Measurements from ENCODE around the gene DUS2.

Gene DUS2

DNA sequence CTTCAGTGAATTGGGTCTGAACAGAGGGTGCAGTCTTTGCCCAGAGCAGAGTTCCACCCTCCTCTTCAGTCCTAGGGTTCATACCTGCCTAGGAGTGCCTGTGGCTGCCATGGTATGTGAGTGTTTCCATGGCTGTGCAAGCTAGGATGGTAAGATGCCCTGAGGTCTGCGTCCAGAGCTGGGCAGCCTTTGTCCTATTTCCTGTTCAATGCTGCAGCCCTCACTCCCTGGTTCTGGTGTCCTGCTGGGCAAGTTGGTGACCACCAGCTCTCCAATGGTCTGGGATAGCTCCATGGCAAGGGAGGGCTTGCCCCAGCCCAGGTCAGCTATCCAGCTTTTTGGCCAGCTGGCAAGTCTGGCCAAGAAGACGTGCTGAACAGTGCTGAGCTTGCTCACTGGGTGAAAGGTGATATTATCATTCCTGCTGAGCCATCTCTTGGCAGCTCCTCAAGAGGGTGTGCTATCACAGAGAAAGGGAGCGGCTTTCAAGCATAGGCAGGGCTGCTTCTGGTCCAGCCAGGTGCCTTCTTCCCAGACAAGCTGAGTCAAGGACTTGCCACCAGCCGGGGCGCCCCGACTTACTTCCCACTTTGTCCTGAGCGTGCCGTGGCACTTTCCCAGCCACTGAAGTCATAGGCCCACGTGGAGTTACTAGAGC, 49.1 kb downstream of the DUS2 start:
- no peak overlapping the region for H3K4me3 ChIP-seq
- H3K27ac ChIP-seq = peak overlapping the region in 18 of 21 experiments; percentile 25 to 90 (median 62)

DNA sequence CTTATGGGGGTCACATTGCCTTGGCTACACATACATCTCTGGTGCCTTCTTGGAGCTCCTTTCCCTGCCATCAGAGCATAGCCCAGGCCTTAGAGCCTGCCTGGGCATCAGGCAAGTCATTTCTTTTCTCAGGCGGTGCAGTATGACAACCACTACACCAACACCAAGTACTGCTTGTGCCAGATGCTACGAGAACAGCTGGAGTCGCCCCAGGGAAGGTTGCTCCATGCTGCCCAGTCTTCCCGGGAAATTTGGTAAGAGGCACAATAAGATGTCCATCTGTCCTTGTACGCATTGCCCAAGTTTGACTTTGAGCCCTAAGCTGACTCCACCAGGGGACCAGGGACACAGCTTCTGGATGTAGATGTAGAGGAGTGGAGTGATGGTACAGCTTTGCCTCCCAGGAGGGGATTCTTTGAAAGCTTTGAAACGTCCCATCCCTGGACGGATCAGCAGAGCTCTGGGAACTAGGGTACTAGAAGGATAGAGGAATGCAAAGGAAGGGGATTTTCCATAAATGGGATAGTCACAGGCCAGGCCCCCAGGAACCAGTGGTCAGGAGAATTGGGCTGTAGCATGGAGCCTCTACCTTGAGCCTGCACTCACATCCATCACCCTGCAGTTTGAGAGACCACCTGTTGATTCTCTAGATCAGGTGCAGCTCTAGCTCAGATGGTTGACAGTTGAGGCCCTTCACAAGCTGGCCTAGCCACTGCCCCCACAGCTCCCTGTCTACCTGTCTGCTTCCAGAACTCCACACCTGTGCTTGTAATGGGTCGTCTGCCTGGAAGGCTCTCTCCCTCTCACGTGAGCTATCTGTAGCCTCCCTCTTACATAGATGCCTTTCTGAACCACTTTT, 51.0 kb downstream of the DUS2 start:
- Histone ChIP-seq H3K27ac (peak overlapping the region in 9 of 21 experiments; percentile 6 to 90 (median 60)), H3K4me3 (no peak overlapping the region)

DNA sequence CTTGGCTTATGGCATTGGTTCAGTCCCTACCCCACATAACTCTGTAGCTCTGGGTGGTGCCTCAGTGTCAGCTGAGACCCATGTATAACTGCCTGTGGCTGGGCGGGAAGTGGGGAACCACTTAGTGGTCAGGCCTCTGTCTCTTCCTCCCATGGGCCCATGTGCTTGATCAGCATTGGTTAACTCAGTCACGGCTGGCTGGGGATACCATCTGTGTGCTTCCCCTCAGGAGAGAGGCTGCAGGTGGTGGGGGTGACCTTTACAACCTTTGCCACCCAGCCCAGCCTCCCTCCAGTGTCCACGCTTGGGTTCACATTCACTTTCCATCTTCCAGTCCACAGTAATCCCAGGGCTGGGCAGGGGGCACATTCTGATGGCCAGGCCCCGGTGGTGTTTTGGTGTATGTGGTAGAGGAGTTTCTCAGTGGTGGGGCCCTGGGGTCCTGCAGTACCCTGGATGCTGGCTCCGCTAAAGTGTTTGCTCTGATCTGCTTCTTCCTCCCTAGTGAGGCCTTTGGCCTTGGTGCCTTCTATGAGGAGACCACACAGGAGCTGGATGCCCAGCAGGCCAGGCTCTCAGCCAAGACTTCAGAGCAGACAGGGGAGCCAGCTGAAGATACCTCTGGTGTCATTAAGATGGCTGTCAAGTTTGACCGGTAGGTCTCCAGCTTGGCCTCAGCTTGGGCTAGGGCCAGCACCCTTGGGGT, 51.9 kb downstream of the DUS2 start:
- Histone ChIP-seq H3K4me3 (no peak overlapping the region), H3K27ac (peak overlapping the region in 12 of 21 experiments; percentile 1 to 90 (median 44))

DNA sequence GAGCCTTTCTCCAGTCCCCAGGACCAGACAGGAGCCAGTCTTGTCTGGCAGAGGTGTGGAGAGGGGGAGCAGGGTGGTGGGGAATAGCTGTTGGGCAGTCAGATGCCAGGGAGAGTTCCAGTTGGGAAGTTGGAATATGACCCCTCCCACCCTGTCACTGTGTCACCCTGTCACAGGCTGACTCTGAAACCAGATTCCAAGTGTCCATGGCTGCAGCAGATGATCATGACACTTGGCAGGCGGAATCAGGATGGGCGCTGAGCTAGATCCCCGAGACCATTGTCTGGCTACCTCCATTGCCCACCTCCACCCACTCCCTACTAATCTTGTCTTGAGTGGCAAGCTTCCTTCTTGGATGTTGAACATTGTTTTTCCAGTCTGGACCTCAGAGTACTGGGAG, 52.9 kb downstream of the DUS2 start:
- H3K27ac ChIP-seq = peak overlapping the region in 7 of 21 experiments; percentile 1 to 90 (median 75)

DNA sequence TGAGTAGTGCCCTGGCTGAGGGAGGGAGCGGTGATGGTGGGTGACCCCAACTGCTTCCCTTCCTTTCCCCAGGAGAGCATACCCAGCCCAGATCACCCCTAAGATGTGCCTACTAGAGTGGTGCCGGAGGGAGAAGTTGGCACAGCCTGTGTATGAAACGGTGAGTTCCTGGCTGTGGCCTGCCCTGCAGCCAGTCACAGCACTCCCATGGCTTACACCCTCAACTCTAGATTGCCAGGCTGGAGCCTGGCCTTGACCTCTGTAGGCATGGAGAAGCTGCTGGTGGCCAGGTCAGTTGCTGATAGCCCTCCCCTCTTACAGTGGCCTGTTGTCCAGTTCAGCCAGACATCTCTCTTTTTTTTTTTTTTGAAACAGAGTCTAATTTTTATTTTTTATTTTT, 53.5 kb downstream of the DUS2 start:
- no peak overlapping the region for H3K4me3 ChIP-seq
- H3K27ac ChIP-seq = peak overlapping the region in 3 of 21 experiments; percentile 77 to 90 (median 81)

More for the DNA sequence above, 52.9 kb downstream of the DUS2 start:
- H3K4me3 ChIP-seq = no peak overlapping the region

DNA sequence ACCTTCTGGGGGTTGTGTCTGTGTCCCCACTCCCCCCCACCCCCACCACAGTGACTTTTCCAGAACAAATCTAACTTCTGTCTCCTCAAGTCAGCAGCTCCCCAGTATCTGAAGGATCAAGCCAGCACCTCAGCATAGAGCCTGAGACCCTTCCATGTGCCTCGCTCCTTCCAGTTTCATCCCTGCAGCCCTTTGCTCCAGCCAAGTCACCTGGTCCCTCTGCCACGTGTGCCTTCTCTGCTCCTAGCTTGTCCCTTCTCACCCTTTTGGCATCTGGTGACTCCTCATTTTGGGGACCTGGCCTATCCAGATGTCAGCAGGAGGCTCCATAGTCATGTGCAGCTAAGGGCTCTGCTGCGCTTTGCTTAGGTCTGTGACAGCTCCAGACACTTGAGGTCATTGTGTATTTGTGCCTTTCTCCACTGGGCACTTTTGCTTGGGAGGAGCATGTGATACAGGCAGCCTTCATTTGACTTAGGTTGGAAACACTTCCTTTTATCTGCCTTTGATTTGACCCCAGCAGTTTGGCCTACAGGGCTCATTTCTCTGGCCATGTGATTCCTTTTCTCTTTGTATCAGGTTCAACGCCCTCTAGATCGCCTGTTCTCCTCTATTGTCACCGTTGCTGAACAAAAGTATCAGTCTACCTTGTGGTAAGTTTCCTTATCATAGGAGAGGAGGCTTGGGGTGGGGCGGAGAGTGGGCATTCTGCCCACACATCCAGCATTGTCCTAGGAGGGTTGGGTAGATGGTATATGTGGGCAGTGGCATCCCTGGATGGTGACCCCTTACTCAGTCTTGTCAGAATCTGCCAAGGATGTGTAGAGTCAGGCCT, 55.0 kb downstream of the DUS2 start:
- Histone ChIP-seq H3K4me3 (no peak overlapping the region), H3K27ac (peak overlapping the region in 16 of 21 experiments; percentile 2 to 98 (median 86))

DNA sequence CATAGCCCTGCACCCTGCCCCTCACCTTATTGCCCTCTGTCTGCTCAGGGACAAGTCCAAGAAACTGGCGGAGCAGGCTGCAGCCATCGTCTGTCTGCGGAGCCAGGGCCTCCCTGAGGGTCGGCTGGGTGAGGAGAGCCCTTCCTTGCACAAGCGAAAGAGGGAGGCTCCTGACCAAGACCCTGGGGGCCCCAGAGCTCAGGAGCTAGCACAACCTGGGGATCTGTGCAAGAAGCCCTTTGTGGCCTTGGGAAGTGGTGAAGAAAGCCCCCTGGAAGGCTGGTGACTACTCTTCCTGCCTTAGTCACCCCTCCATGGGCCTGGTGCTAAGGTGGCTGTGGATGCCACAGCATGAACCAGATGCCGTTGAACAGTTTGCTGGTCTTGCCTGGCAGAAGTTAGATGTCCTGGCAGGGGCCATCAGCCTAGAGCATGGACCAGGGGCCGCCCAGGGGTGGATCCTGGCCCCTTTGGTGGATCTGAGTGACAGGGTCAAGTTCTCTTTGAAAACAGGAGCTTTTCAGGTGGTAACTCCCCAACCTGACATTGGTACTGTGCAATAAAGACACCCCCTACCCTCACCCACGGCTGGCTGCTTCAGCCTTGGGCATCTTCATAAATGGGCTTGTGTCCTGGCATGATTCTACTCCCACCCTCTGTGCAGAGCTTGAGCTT, 55.8 kb downstream of the DUS2 start:
- no peak overlapping the region for H3K4me3 ChIP-seq
- H3K27ac ChIP-seq = peak overlapping the region in 20 of 21 experiments; percentile 23 to 98 (median 82)

DNA sequence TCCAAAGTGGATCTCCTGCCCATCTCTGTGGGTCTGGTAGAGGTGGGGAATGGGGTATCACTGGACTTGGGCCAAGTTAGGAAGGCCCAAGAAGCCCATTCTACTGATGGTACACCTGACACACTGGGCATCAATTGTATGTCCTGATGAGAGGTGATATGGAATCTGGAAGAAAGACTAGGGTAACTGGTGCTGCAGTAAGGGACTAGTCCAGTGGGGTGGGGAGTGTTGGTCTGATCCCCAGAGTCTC, 56.2 kb downstream of the DUS2 start:
- Histone ChIP-seq H3K27ac (peak overlapping the region in 20 of 21 experiments; percentile 65 to 98 (median 82)), H3K4me3 (no peak overlapping the region)

DNA sequence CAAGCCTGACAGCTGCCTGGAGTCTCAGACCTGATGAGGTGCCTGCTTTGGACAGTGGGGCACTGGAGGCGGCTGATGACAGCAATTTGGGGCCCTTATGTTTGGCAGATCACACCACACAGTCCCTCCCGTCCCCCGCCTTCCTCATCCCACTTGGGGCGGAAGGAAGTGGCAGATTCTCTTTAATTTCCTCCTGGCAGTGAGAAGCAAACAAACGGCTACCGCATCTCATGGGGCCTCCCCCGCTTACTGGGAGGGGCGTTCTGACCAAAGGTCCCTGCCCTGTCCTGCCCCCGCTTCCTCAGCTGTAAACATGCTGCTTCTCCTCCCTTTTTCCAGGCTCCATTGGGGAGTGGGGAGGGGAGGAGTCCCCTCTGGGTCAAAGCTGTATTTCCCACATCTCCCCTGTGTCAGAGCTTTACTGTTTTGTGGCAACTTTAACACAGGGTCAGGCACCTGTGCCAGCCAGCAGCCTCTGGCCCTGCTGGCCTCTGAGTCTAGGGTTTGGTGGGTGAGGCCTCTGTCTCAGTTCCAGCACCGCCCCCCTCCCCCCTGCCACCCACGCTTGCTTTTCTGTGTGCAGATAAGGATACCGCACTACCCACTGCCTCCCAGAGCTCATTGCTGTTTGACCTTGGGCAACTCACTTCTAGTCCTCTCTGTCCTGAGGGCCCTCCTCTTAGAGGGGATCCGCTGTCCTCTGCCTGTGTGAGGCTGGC, 56.7 kb downstream of the DUS2 start:
- Histone ChIP-seq H3K27ac (peak overlapping the region; percentile 47 to 98 (median 81)), H3K4me3 (peak overlapping the region in 1 of 7 experiments; percentile 5)

DNA sequence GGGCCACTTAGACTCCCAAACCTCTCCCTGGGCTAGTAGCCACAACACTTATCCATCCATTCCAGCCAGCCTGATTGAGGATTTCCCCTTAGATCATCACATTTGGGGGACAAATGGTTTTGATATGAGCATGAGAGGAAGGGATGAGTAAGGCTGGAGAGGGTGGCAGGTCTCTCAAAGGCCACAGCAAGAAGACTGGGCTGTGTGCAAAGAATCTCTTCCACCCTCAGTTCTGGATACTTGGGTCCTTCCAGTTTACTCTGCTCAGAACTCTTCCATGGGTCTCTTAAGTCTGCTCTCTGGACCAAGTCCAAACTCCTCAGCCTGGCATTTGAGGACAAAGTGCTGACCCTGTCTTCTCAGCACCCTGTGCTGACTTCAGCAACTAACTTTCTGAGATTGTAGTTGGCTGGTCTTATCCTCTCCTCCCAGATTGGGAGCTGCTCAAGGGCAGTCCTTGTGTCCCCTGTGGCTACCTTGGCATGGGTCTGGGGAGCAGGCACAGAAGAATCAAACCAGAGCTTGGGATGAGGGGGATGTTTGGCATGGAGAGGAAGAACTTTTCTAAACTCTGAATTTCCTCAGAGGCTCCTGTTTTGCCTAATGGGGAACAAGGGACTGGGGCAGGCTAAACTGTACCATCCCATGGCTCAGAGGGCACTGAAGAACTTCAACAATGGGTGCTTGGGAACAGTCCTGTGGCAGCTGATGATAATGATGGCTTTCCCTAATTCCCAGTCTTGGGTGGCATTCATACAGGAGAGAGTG, 59.0 kb downstream of the DUS2 start:
- Histone ChIP-seq H3K27ac (peak overlapping the region in 17 of 21 experiments; percentile 14 to 98 (median 91)), H3K4me3 (no peak overlapping the region)

DNA sequence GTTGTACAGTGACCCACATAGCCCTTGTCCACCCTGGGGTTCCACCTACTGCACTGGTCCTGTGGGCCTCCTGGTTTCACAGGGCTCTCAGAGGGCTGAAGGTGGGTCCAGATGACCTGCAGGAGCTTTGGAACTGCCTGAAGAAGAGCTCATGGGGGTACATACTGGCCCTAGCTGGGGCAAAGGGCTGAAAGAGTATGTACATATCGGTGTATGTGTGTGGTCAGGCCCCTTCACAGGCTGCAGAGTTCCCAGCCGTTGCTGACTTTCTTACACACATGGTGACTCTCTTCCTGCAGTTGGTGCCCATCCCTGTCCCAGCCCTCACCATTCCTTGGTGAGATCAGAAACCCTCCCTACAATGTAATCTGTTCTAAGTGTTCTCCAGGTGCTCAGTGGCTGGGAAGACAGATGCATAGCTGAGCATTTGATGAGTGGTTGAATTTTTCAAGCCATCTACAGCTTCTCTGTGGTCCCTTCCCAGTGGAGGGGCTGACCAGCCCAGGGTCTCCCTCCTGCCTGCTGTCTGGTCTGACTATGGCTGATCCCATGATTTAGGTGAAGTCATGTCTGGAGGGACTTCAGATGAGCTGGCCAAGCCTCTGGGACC, 59.6 kb downstream of the DUS2 start:
- Histone ChIP-seq H3K4me3 (no peak overlapping the region), H3K27ac (peak overlapping the region in 17 of 21 experiments; percentile 14 to 98 (median 93))

DNA sequence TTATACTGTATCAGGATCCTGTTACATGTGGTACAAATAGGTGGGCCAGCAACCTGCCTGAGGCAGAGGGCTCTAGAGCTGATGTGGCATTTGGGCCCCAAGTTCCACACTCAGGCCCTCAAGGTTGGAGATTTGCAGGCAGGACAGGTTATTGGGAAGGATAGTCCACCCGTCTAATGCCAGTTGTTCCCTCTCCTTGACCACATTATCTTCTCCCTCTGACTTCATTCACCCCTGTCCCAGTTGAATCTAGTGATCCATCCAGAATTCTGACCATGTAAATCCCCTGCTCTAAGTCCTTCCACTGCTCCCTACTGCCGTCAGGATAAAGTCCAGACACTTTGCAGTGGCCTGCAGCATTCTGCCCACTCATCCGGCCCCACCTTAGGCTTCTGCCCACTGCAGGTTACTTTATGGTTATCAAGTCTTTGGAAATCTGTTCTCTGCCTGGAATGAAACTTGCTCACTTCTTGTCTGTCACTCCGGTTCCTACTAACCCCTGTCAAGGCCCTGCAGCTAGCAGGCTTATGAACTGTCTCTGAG, 60.2 kb downstream of the DUS2 start:
- Histone ChIP-seq H3K4me3 (no peak overlapping the region), H3K27ac (peak overlapping the region in 20 of 21 experiments; percentile 86 to 98 (median 94))

DNA sequence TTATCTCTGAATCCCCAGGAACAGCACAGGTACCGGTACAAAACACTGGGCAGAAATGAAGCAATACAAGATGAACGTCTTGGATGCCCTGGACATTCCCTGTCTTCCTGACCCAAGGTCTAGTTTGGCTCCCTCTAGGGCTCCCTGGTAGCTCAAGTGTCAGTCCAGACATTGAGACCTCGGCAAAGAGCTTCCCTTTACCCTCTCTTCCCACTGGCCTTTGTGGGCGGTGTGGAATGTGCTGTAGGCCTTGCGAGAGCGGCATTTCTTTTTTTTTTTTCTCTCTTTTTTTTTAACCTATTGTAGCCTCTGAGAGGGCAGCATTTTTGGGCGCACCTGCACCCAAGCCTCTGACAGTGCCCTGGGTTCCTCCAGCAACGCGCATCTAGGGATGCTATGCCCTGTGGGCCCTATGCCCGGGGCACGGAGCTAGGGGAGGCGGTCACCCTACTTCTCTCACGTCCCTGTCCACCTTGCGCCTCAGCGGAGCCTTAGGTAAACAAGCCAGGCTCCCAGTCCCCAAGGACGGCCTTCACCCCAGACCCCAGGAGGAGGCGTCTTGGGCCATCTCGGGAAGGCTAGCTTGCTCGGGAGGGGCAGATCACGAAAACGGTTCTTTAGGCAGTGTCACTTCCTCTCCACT, 60.9 kb downstream of the DUS2 start:
- H3K27ac ChIP-seq = peak overlapping the region; percentile 86 to 98 (median 94)
- H3K4me3 ChIP-seq = peak overlapping the region; percentile 56 to 96 (median 87)

DNA sequence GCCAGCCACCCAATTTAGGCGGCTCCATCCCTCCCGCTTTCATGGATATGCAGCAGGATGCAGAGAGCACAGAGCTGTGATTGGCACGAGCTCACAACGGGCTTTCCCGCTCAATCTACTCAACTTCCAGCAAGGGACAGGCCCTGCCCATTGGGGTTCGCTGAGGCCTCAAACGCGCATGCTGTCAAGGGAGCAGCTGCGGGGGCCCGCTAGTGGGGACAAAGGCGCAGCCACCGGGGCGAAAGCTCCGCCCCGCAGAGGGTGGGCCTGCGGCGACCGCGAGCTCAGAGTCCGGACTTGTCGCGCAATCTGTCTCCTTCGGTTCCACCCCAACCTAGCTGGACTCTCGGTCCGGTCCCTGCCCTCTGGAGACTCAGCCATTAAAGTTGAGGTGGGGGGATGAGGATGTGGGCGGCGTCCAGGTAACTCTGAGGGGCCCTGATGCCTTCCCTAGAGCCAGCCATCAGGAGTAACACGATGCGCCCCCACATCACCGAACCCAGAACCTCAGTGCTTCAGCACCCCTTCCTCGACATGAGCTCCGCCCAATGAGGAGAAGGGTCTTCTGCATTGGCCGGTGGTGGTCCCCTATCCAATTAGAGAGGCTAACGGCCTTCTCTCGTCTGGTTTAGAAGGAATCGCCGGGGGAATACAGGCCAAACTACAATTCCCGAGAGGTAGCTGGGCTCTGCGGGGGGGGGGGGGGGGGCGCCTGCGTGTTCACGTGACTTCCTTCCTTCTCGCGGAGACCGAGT, 61.6 kb downstream of the DUS2 start:
- peak overlapping the region; percentile 56 to 96 (median 87) for H3K4me3 ChIP-seq
- peak overlapping the region; percentile 86 to 98 (median 94) for H3K27ac ChIP-seq

DNA sequence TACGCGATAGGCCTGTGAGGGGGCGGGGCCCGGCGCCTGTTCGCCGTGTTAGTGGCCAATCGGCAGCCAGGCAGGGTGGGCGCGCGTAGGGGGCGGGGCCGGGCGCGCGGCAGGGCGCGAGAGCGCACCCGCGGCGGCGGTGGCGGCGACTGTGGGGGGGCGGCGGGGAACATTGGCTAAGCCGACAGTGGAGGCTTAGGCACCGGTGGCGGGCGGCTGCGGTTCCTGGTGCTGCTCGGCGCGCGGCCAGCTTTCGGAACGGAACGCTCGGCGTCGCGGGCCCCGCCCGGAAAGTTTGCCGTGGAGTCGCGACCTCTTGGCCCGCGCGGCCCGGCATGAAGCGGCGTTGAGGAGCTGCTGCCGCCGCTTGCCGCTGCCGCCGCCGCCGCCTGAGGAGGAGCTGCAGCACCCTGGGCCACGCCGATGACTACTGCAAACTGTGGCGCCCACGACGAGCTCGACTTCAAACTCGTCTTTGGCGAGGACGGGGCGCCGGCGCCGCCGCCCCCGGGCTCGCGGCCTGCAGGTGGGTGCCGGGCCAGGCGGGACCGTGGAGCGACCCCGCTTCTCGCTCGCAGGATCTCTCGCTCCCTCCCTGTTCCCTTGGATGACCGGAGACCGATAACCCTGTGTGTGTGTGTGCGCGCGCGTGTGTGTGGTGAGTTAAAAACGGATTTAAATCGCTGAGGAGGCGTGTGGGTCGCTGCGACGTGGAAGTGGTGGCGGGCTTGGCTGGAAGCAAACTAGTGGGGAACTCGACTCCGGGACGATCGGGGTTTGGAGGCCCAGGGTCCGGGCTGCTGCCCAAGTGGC, 62.4 kb downstream of the DUS2 start, which contains the start of gene NFATC3:
NFATC3 (plus strand) TSS at position 112 of the 813 bp plus-strand sequence; CDS start at position 424, 312 bp downstream.
- Histone ChIP-seq H3K4me3 (peak within 1 kb of the TSS; percentile 81 to 96 (median 89)), H3K27ac (peak within 1 kb of the TSS; percentile 86 to 98 (median 94))

Measured in skin epidermis (tissue), 12 donors.